ENCODE data around the gene RBM44.

- TF ChIP-seq EZH2 (IDR thresholded peaks at IDR 0.05; ENCODE audit: low read length, missing control alignments), result no peak
- TF ChIP-seq, protein P1, sequence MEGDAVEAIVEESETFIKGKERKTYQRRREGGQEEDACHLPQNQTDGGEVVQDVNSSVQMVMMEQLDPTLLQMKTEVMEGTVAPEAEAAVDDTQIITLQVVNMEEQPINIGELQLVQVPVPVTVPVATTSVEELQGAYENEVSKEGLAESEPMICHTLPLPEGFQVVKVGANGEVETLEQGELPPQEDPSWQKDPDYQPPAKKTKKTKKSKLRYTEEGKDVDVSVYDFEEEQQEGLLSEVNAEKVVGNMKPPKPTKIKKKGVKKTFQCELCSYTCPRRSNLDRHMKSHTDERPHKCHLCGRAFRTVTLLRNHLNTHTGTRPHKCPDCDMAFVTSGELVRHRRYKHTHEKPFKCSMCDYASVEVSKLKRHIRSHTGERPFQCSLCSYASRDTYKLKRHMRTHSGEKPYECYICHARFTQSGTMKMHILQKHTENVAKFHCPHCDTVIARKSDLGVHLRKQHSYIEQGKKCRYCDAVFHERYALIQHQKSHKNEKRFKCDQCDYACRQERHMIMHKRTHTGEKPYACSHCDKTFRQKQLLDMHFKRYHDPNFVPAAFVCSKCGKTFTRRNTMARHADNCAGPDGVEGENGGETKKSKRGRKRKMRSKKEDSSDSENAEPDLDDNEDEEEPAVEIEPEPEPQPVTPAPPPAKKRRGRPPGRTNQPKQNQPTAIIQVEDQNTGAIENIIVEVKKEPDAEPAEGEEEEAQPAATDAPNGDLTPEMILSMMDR (conservative IDR thresholded peaks at IDR 0.05 in 1 of 2, IDR thresholded peaks at IDR 0.05 in 1 of 2; ENCODE audit: low read depth in 1 of 2, low read length in 2 of 2), result no peak
Observed at GRCh38 chr2:237801466-237801865, 2.9 kb downstream of the RBM44 start.

Measured in fibroblast of lung (primary cell).